Eye (tissue), 1 donor: ENCODE data around the gene FSD2.

ENCODE experiments used
- DNase-seq: peaks from one replicate; pipeline ENCODE4 v3.0.0-alpha.2; 2015

Gene FSD2

DNA sequence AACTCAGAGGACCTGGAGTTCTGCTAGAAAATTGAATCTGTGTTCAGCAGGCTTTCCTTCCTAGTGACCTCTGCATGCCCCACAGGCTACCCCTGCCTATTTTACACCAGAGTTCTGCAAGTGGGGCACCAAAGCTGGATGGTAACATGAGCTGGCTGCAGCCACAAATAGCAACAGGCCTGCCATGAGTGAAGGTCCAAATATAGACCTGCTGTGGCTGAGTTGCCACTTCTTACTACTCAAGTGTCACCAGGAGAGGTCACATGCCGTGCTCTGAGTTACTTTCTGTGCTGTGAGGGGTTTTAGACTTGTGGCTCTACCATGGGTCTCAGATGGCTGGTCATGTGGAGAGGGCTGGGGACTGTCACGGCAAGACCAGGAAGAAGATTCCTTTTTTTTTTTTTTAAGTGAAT is at the start of gene FSD2:
Gene FSD2, minus strand, starts transcription at position 76 of the 413 bp plus-strand sequence. CDS start 18,679 bp downstream, outside the sequence.
- no peak for DNase-seq

GRCh38 chr15:82854554-82854953 is 48.7 kb upstream of the FSD2 start:
- DNase-seq, result no peak

DNA sequence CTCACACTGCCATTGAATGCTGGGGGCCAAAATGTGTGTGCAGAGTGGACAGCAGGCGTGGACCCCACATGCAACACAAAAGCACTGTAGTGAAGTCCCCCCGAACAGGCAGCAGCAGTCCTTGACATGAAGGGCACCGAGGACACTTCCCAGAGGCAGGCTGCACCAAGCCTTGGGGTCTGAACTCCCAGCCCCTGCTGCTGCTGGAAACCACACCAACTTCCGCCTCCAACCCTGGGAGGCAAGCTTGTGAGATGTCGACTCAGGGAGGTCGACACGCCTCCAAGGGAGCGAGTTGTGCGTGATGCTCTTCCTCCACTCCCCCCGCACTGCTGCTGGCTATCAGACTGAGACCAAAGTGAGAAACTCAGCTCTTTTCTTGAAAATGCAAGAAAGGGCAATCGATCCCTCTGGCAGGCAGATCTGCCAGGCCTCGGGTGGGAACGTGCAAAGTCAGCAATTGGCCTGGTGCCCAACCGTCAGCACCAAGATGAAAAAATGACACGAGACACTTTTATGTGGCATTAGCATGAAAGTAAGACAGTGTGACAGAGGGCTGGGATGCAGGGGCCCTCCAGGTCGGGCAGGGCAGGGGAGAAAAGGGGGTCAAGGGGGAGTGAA is 47.2 kb upstream of the FSD2 start:
- peak; percentile 46 for DNase-seq

DNA sequence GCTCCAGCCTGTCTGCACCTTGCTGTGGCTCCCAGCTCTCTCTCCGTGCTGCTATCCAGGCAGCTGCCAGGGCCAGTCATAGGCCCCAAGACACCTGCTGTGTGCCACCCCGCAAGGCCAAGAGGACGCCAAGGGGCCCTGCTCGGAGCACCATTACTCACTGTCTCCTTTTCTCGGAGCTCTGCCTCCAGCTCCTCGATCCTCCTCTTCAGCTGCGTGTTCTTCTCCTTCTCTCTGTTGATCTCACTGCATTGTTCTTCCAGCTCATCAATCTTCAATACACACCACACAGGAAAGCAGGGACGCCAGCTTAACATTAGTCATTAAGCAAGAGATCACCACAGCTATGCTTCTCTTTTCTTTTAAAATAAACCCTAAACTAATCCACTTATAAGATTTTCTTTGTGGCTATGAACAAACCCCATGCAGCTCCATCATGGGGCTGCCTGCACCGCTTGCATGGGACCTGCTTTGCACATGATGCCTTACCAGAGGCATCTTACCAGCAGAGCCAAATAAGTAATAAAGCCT is 46.2 kb upstream of the FSD2 start:
- DNase-seq, result peak; percentile 43

DNA sequence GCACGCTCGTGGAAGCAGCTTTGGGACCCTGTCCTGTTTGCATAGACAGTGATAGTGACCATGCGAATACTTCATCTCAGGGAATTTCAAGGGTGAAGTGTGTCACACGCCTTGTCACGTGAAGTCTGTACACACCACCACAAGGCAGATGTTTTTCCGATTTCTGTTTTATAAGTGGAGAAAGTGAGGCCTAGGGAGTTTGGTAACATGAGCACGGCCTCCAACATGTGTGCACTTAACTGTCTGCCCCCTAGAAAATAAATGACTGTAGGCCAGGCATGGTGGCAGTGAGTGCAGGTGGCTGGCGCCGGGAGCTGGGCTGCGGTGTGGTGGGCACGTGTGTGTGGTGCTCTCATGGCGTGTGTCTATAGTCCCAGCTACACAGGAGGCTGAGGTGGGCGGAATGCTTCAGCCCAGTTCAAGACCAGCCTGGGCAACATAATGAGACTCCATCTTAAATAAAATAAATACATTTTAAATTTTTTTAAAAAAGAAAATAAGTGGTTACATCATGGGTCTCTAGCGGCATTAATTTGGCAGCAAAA is 45.5 kb upstream of the FSD2 start:
- no peak for DNase-seq

DNA sequence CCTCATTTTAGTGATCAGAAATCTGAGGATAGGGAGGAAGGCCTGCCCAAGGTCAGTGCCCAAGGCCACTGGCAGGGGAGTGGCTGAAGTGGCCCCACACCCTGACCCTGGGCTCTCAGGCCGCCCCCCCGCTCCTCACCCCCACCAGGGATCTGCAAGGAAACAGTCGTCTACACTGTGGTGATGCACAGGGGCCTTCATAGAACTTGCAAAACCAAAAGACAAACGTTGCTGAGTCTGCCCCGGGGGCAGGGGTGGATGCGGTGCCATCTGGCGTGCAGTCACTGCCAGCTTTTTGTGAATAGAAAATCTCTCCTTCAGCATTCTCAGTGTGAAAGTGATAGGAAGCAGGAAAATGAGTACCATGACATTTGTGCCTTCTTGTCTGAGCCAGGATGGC is 44.9 kb upstream of the FSD2 start:
- DNase-seq, result no peak

- peak; percentile 96 for DNase-seq
These were observed 44.0 kb upstream of the FSD2 start for GRCh38 chr15:82849556-82850512.

DNA sequence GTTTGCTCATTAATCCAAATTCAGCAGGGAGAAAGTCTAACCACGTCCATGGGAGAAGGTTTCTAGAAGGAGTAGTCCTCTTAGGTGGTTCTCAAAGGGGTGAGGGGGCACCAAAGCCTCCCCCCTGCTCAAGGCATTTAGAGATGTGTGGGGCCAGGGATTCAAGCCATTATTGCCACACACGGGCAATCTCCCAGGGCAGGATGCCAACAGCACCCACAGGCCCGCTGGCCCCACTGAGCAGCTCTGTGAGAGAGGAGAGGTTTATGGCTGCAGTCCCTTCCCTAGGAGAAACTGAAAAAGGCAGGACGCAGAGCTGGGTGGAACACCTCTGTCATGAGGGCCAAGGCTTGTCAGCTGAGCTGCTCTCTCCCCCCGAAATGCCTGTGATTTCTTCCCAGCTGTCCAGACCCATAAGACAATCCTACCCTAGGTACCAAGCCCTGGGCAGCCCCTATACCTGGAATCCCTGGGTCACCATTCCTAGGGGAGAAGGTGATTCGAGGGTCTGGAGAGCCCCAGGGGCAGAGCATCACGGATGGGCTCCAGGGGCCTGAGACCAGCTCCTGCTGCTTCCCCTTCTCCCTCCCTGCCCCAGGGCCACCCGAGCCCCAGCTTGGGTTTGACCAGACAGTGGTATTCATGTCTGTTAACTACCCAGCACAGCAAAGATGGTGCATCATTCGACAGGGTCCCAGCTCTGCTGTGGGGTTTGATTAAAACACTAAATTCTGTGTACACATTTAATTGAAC is 42.5 kb upstream of the FSD2 start:
- no peak for DNase-seq

GRCh38 chr15:82847703-82848102 is 41.8 kb upstream of the FSD2 start:
- DNase-seq, result no peak

DNA sequence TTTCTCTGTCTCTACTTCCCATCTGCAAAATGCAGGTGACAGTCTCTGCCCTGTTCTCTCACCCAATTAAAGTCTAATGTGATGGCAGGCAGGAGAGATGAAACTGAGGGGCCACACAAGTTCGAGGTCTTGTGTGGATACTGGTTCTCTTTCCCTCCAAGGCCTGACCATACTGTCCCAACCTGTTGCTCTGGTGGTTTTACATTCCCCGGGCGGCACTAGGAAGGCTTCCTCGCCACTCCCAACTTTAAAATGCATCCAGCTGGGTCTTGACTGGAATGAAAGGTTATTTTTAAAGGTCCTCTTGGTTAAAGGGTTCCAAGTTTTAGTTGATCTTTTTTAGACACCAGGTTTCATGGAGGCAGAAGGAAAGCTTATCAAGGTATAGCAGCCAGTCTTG is 40.8 kb upstream of the FSD2 start:
- no peak for DNase-seq

DNA sequence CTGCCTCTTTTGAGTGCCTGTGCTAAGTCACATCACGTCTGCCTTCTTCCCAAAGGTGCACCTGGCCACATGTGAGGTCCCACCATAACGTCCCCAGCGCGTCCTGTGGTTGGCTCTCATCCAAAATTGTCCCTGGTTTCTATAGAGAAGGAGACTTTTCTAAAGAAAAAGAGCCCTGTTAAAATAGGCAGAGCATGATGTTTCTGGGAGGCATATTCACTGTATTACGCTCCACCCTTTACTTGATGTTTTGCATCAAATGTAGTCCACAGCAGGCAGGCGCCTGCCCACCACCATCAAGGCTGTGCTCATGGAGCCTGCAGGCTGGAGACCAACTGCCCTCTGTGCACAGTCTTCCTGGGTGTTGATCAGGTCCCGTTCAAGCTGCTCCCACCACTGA is 39.8 kb upstream of the FSD2 start:
- DNase-seq, result no peak

DNA sequence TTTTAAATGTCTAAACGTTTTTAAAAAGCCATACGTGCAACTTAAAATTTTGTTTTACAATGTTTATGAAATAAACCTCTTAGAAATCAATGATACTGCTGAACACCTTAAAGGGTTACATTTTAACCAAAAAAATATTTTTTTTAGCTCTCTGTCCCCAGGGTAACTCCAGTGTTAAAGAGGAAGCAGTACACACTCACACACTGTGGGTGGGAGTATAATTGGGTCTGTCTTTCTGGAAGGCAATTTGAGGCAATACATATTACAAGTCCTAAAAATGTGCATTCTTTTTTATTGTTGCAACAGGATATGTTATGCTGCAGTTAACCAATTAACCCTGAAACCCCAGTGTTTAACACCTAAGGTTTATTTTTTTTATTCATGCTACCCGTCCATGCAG is 37.7 kb upstream of the FSD2 start:
- no peak for DNase-seq

DNA sequence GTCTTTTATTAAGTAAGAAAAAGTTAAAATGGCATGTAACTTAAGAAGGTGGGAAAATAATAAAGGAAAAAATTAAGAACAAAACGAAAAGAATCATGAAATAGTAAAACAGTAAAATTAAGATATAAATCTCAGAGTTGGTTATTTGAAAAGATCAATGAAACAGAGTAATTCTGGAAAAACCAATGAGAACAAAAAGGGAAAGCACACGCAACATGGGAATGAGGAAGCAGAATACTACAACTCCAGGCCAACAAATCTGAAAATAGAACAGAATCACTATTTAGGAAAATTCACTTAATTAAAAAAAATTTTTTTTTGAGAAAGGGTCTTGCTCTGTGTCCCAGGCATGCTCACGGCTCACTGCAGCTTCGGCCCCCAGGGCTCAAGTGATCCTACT is 34.3 kb upstream of the FSD2 start:
- no peak for DNase-seq

DNA sequence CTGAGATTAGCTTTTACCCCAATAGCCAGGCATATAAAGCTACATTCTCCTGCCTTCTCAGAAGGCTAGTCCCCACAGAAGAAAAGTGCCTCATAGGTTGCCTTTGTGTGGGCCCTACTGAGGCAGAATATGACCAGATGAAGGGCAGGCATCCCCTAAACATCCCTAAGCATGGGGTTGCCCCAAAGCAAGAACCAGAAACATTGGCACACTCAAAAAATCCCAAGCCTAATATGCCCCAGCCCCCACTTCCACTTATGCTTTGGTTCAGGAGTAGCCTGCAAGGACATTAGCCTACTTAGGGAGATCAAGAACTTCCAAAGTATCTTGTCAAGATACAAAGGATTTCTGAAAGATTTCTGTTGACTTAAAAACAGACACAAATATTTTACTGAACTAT is 33.3 kb upstream of the FSD2 start:
- no peak for DNase-seq

DNA sequence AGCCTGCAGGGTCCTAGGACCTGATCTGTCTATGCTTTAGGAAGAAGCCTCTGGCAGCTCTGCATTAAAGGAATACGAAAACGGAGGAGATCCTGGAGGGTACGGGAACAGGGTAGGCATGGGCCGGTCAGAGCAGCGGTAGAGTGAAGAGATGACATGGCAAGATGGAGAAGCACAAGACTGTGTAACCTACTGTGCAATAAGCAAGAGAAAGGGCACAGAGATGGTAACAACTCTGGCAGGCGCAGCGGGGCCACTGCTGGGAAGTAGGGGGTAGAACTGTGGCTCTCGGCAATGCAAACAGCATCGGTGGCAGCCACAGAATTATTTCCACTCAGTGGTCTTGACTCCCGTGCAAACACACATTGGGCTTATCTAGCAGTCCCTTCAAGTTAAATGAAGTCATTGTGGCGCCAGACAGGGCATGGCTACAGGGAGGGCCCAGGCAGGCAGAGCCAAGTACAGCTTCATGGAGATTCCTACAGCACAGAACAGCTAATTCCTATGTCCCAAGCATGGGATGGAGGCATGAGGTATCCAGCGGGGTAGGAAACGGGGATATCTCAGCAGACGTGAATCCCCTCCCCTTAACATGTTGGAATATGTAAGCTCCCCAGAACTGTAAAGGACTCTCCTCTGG is 32.3 kb upstream of the FSD2 start:
- DNase-seq, result no peak

DNA sequence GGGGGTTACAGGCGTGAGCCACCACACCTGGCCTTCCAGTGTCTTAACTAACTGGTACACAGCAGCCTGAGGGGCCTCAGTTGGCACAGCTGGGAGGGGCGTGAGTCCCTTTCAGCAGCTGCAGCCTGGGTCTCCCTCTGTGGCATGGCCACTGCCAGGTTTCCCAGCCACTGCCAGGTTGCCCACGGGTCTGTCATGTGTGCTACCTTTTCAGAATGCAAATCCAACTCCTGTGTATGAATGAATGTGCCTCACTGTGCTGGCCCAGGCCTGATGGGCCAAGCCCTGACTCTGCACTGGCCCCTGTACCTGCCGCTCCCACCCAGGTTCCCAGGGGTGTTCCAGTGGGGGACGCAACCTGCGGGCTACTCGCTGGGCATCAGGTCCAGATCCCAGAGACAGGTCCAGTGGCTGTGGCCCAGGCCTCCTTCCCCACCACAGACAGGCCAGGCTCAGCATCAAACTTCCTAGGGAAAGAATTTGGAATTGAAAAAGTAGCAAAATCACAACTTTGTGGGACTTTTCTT is 29.6 kb upstream of the FSD2 start:
- DNase-seq, result no peak

DNA sequence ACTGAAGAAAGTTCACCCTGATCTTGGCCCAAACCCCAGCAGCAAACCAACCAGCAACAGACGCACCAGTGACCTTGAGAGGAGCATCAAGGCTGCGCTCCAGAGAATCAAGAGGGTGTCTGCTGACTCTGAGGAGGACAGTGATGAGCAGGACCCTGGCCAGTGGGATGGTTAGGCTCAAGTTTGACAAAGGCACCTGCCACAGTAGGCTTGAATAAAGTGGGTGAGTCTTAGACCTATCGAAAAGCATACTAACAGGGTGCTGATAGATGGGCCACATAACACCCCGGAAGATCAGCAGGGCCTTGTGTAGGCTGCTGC is 27.5 kb upstream of the FSD2 start:
- DNase-seq, result no peak

DNA sequence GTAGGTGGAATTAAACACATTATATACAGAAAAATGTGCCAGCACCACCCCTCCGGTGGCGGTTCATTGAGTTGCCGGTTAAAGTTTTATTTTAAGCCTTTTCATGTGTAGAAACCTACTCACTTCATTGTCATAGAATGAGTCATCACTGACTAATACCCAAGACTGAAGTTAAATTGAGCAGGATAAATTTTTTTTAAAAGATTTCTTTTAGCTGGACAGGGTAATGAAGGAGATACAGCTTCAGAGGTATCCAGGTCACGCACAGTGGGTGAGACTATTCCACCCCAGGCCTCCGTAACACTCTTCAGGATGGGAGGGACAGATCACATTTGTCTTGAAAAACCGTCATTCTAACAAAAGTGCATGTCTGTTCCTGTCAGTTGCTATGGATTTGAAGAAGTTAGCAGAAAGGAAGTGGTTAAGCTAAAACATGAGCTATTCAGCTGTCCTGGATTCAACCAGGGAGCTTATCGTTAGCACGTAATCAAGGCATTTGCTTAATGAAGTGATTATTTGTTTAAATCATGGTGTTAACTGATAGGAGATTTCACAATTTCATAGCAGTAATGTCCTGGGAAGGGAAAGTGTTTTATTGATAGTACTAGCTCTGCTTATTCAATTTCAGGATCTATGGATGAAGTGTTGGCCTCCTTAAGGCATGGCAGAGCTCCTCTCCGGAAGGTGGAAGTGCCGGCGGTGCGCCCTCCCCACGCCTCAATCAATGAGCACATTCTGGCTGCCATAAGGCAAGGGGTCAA is 26.9 kb upstream of the FSD2 start:
- DNase-seq, result no peak

- DNase-seq, result no peak
These were observed 26.2 kb upstream of the FSD2 start for GRCh38 chr15:82831894-82832600.

- no peak for DNase-seq
These were observed 24.7 kb upstream of the FSD2 start for GRCh38 chr15:82830427-82831173.
